MCF 10A (cell line): ENCODE results near the gene TIMM10B. TPM values are rescaled to one million over a fixed set of nuclear protein-coding genes. Genes with fewer than 3 reads are reported as not detected.
"Not testable (repeated sequence)": the region's sequence is repeated elsewhere in the genome, so short reads cannot be mapped to it uniquely, and the experiment has no call there.

Source experiments
- BruUV-seq: library from RNA; stranded (reverse); fragments of 400-500 nt; replicated peaks from 2 replicates; lab custom pipeline; 2021; lab: Mats Ljungman, UMichigan
- CTCF ChIA-PET: fragments of 300-600 bp; sonication (Branson Sonifier 250); formaldehyde crosslinking; extraction: SDS; loops from one replicate; lab custom pipeline; 2021; ENCODE audit warnings: antibody characterized with exemption, inconsistent platforms; lab: Yijun Ruan, JAX
- POLR2A ChIA-PET: fragments of 300-600, 350-650 bp; sonication (Branson Sonifier 250); formaldehyde crosslinking; extraction: SDS; loops from one replicate; lab custom pipeline; 2020; ENCODE audit warnings: antibody characterized with exemption, inconsistent platforms; lab: Yijun Ruan, JAX
- DNase-seq: peaks from one replicate; pipeline ENCODE4 v3.0.0-alpha.2; 2018; ENCODE audit not compliant: unreplicated experiment
- H3K27ac Mint-ChIP-seq: one replicate; pipeline ENCODE4 v1.8.0; 2022; ENCODE audit warnings: mild to moderate bottlenecking, low read depth, mixed read lengths; ENCODE audit not compliant: unreplicated experiment
- H3K27me3 Mint-ChIP-seq: one replicate; pipeline ENCODE4 v1.8.0; 2022; ENCODE audit warnings: mixed read lengths; ENCODE audit not compliant: insufficient read depth, unreplicated experiment
- H3K36me3 Mint-ChIP-seq: one replicate; pipeline ENCODE4 v1.8.0; 2022; ENCODE audit warnings: mild to moderate bottlenecking, moderate library complexity, mixed read lengths; ENCODE audit not compliant: insufficient read depth, unreplicated experiment
- H3K4me1 Mint-ChIP-seq: one replicate; pipeline ENCODE4 v1.8.0; 2022; ENCODE audit warnings: mixed read lengths; ENCODE audit not compliant: insufficient read depth, unreplicated experiment
- H3K4me3 Mint-ChIP-seq: one replicate; pipeline ENCODE4 v1.8.0; 2022; ENCODE audit warnings: mild to moderate bottlenecking, moderate library complexity, mixed read lengths; ENCODE audit not compliant: unreplicated experiment
- H3K9me3 Mint-ChIP-seq: one replicate; pipeline ENCODE4 v1.8.0; 2022; ENCODE audit warnings: mixed read lengths; ENCODE audit not compliant: unreplicated experiment
- intact Hi-C: fragments of 100-400 bp; cut with micrococcal nuclease; formaldehyde crosslinking; loops from 2 replicates; pipeline ENCODE4 v1.14.1; 2022
- total RNA-seq: library from RNA; stranded (reverse); gene quantifications from 2 replicates; pipeline ENCODE4 v1.2.3, GENCODE V29; 2022
- TF ChIP-seq, protein P1 (sequence below): fragments of 200-600 bp; IDR thresholded peaks from one replicate; pipeline ENCODE4 v1.8.0; 2022; ENCODE audit warnings: antibody characterized with exemption, mild to moderate bottlenecking; ENCODE audit not compliant: unreplicated experiment

The TIMM10B gene
- total RNA-seq, 1 experiment from 2014 or later, result 36.2 TPM

DNA sequence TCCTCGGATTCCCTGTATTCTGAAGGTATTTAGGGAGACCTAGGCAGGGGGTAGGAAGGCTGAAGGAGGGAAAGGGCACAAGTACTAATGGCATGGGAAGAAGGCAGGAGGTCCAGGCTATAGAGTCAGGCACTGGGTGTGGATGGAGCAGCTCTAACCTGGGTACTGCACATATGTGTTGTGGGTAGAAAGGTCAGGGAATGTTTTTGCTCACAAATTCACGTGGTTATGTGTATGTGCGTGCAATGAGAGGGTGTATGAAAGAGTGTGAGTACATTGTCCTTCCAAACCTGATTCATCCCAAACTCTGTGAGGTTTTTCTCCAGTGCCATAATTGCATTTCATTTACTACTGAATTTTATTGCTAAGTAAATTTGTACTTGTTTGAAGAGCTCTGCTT is 39.0 kb downstream of the TIMM10B start:
- intact Hi-C loops, result no loop called here
- peaks cover 6% of the 10 kb centered on the region for H3K4me1 Mint-ChIP-seq
- no peak for DNase-seq
- no peaks in the 10 kb centered on the region for H3K27me3 Mint-ChIP-seq
- H3K27ac Mint-ChIP-seq, result no peak overlapping the region
- TF ChIP-seq, protein P1, sequence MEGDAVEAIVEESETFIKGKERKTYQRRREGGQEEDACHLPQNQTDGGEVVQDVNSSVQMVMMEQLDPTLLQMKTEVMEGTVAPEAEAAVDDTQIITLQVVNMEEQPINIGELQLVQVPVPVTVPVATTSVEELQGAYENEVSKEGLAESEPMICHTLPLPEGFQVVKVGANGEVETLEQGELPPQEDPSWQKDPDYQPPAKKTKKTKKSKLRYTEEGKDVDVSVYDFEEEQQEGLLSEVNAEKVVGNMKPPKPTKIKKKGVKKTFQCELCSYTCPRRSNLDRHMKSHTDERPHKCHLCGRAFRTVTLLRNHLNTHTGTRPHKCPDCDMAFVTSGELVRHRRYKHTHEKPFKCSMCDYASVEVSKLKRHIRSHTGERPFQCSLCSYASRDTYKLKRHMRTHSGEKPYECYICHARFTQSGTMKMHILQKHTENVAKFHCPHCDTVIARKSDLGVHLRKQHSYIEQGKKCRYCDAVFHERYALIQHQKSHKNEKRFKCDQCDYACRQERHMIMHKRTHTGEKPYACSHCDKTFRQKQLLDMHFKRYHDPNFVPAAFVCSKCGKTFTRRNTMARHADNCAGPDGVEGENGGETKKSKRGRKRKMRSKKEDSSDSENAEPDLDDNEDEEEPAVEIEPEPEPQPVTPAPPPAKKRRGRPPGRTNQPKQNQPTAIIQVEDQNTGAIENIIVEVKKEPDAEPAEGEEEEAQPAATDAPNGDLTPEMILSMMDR, result no peak
- ChIA-PET CTCF (interaction anchor here (0.6 to 3.5 kb wide), 5 partner anchors 11 to 235 kb away, joined by 3 to 16 read pairs (median 4); partner anchors contain the start of gene MRPL17), POLR2A (no interaction called here)
- no peaks in the 10 kb centered on the region for H3K9me3 Mint-ChIP-seq
- peaks cover 6% of the 10 kb centered on the region for H3K36me3 Mint-ChIP-seq
- BruUV-seq, result no TSS peak
- H3K4me3 Mint-ChIP-seq, result no peak overlapping the region

DNA sequence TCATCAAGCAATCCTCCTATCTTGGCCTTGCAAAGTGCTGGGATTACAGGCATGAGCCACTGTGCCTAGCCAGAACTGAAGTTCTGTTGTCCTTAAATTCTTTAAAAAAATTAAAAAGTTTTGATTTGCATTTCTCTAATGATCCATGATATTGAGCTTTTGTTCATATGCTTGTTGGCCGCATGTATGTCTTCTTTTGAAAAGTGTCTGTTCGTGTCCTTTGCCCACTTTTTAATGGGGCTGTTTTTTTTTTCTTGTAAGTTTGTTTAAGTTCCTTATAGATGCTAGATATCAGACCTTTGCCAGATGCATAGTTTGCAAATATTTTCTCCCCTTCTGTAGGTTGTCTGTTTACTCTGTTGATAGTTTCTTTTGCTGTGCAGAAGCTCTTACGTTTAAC is 40.6 kb downstream of the TIMM10B start:
- ChIA-PET CTCF (interaction anchor here (0.6 to 1.0 kb wide), 5 partner anchors 16 to 235 kb away, joined by 3 read pairs; partner anchors contain the start of gene CAVIN3), POLR2A (interaction anchor here (1.5 kb wide), 1 partner anchor 40 kb away, joined by 7 read pairs; the partner anchor contains the start of genes ARFIP2 and TIMM10B)
- DNase-seq, H3K27me3 Mint-ChIP-seq, intact Hi-C loops, H3K4me1 Mint-ChIP-seq, BruUV-seq, H3K36me3 Mint-ChIP-seq, H3K27ac Mint-ChIP-seq, H3K9me3 Mint-ChIP-seq, H3K4me3 Mint-ChIP-seq: not testable (repeated sequence)

DNA sequence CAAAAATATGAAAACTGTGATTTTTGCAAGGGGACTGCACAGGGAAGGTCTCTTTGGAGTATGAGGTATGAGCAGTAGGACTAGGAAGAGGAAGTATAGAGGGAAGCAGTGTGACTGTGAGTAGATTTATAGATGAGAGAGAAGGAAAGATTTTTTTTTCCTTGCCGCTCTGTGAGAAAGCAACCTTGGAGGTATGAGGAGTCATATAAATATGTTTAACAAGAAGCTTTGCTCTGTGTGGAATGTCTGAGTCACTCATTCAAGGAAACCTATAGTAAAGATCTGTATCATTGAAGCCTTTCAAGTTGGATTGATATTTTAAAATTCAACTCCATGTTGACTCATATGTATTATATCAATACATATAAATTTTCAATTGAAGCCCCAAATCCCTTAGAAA is 42.0 kb downstream of the TIMM10B start:
- Mint-ChIP-seq H3K4me1 (peaks cover 6% of the 10 kb centered on the region), H3K27ac (peak overlapping the region; percentile 69), H3K9me3 (no peaks in the 10 kb centered on the region), H3K36me3 (no peaks in the 10 kb centered on the region), H3K27me3 (no peaks in the 10 kb centered on the region), H3K4me3 (no peak overlapping the region)
- BruUV-seq, result no TSS peak
- TF ChIP-seq, protein P1, result no peak
- no peak for DNase-seq
- POLR2A ChIA-PET, result interaction anchor here (1.0 kb wide), 1 partner anchor 9 kb away, joined by 3 read pairs; no protein-coding TSS in a partner anchor
- CTCF ChIA-PET, result interaction anchor here (0.6 to 3.2 kb wide), 4 partner anchors 18 to 171 kb away, joined by 3 to 21 read pairs (median 6); no protein-coding TSS in a partner anchor
- intact Hi-C loops, result no loop called here

DNA sequence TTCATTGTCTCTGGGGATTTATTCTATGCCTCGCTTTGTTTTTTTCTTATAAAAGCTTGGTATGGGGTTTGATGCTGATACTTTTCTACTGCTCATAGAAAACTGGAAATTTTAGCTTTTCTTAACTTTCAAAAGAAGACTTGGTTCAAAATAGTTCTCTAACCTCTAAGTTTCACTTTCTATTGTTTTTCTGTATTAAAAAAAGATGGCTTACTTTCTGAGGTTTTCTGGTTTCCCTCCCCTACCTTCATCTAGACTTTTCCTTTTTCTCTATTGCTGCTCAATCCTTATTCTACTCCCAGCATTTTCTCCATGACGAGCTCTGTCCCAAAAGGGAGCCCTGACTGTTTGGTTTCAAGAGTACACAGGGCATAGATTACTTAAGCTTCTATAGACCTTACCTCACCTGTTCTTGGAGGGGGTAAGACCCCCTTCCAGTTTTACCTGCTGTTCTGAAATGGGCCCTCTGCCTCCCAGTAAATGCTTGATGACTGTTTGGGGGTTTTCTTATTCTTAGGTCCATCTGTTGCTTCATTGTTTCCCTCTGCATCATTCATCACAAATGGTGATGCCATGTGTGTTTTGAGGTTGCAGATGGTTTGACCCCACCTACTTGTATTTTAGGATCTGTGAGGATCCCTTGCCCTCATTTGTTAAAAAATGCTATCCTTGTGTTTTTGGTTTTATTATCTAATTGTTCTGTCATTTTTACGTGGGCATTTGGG is 45.3 kb downstream of the TIMM10B start:
- no peak for DNase-seq
- H3K27me3 Mint-ChIP-seq, result no peaks in the 10 kb centered on the region
- no peak overlapping the region for H3K4me3 Mint-ChIP-seq
- H3K36me3 Mint-ChIP-seq, result no peaks in the 10 kb centered on the region
- peak overlapping the region; percentile 33 for H3K27ac Mint-ChIP-seq
- H3K9me3 Mint-ChIP-seq, result no peaks in the 10 kb centered on the region
- BruUV-seq, result no TSS peak
- POLR2A ChIA-PET, result no interaction called here
- H3K4me1 Mint-ChIP-seq, result peaks cover 6% of the 10 kb centered on the region
- TF ChIP-seq, protein P1, result no peak
- intact Hi-C loops, result no loop called here
- CTCF ChIA-PET, result interaction anchor here (0.8 to 0.9 kb wide), 3 partner anchors 147 to 180 kb away, joined by 3 to 5 read pairs (median 3); no protein-coding TSS in a partner anchor
